Measurements from ENCODE around the gene THRB. TPM values are rescaled to one million over a fixed set of nuclear protein-coding genes. Genes with fewer than 3 reads are reported as not detected.

Gene THRB
- total and polyA plus RNA-seq, 2 donors (not counting 3 experiments of a cell fraction or from before 2014, with no cell fraction given): 0.06 TPM; not detected in 1

GRCh38 chr3:24519368-24520100, 24.9 kb upstream of the THRB start:
- no peak for TF ChIP-seq EZH2 (IDR thresholded peaks at IDR 0.05; ENCODE audit: borderline replicate concordance, low read depth, low read length, severe bottlenecking)
- no peak for TF ChIP-seq MYC (IDR thresholded peaks at IDR 0.05; ENCODE audit: low read depth, low read length)
- TF ChIP-seq JUN (IDR thresholded peaks at IDR 0.05; ENCODE audit: borderline replicate concordance, insufficient read depth, insufficient read length, low read depth): no peak
- no peak for TF ChIP-seq POLR2AphosphoS5 (IDR thresholded peaks at IDR 0.05; ENCODE audit: insufficient read depth, low read depth, low read length)
- TF ChIP-seq CTCF (IDR thresholded peaks at IDR 0.05; ENCODE audit: extremely low read depth in 1 of 2, insufficient read depth in 1 of 2, low read depth in 1 of 2, low read length in 2 of 2): no peak
- TF ChIP-seq MAX (IDR thresholded peaks at IDR 0.05; ENCODE audit: insufficient read depth, insufficient read length): no peak
- no peak for TF ChIP-seq GATA2 (IDR thresholded peaks at IDR 0.05; ENCODE audit: insufficient read depth, insufficient read length, low read depth, low read length)
- TF ChIP-seq FOS (IDR thresholded peaks at IDR 0.05; ENCODE audit: borderline replicate concordance, insufficient read depth, low read length): no peak
- TF ChIP-seq POLR2A (IDR thresholded peaks at IDR 0.05; ENCODE audit: low read depth, low read length): no peak
- ChIA-PET POLR2A (no interaction called here), CTCF (no interaction called here)
- Histone ChIP-seq H3K27ac (ENCODE audit: insufficient read depth, low read depth, low read length) (no peak overlapping the region), H3K4me3 (replicated peaks in 1 of 3; ENCODE audit: insufficient read depth in 1 of 3, low read depth in 1 of 3, low read length in 3 of 3) (no peak overlapping the region), H3K9ac (replicated peaks; ENCODE audit: extremely low read depth, insufficient read depth, low read length) (no peak overlapping the region), H3K4me2 (ENCODE audit: insufficient read depth, low read length) (no peak overlapping the region), H3K9me1 (replicated peaks; ENCODE audit: control insufficient read depth, extremely low read depth, insufficient read depth, low read length) (no peaks in the 10 kb centered on the region), H3K79me2 (ENCODE audit: control insufficient read depth, insufficient read depth, low read length) (no peaks in the 10 kb centered on the region), H3K9me3 (replicated peaks; ENCODE audit: control insufficient read depth, insufficient read depth, low read length) (no peaks in the 10 kb centered on the region), H3K27me3 (ENCODE audit: control insufficient read depth in 2 of 2, insufficient read depth in 2 of 2, low read length in 2 of 2) (peaks cover 6 to 21% of the 10 kb centered on the region in 2 experiments), H3K36me3 (ENCODE audit: control insufficient read depth in 2 of 2, extremely low read depth in 1 of 2, insufficient read depth in 2 of 2, low read length in 2 of 2) (no peaks in the 10 kb centered on the region), H3K4me1 (ENCODE audit: control insufficient read depth, extremely low read depth, insufficient read depth, low read length) (peaks cover 9% of the 10 kb centered on the region), H4K20me1 (replicated peaks; ENCODE audit: control insufficient read depth, extremely low read depth, insufficient read depth, low read length) (no peaks in the 10 kb centered on the region), H2AFZ (ENCODE audit: low read depth, low read length) (no peak overlapping the region)
- FAIRE-seq (no peak), DNase-seq (ENCODE audit: low read depth, low spot score) (no peak)
- dilution Hi-C loops (cut with MboI; ENCODE audit: extremely low pct_ligation_motif_present, low sequenced_read_pairs) (no loop called here), intact Hi-C loops (cut with micrococcal nuclease) (loop anchor here (2.0 kb wide), 1 partner anchor 25 kb away; the partner anchor contains the start of gene THRB)
- BruUV-seq (replicated peaks): no TSS peak

All from endothelial cell of umbilical vein (primary cell).